ENCODE measurements around the gene TLK2.

DNA sequence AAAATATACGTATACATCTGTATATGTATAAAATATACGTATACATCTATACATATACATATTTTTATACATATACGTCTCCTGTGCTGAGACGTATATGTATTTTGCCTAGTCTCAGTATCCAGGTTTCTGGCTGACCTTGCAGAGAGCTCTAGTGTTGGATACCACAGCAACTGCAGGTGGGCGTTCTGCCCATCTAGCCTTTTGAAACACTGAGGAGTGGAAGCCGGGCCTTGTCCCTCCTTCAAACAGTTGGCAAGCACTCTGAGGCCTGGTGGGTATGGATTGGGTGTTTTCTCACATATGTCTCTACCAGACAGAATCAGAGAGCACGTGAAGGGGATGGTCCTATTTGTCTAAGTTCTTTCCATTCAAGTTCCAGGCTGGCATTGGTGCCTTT, 109.5 kb downstream of the TLK2 start:
- TF ChIP-seq EHMT2 (IDR thresholded peaks at IDR 0.05; ENCODE audit: low read depth) (no peak), EP300 (IDR thresholded peaks at IDR 0.05) (no peak), REST (IDR thresholded peaks at IDR 0.05) (no peak), ZFP36 (IDR thresholded peaks at IDR 0.05; ENCODE audit: borderline replicate concordance, partially characterized antibody) (no peak)
